Coronary artery (tissue), 2 donors: ENCODE data around the gene TLK2.
"Not testable (repeated sequence)": the region's sequence is repeated elsewhere in the genome, so short reads cannot be mapped to it uniquely, and the experiment has no call there.

Source experiments
- DNase-seq: peaks from one replicate; pipeline ENCODE4 v3.0.0-alpha.2; 2017; ENCODE audit warnings: low spot score
- H3K27ac ChIP-seq, 2 donors: fragments of 200-600 bp; sonication (generic); one replicate each; pipeline ENCODE4 v1.5.1; 2016 to 2019
- H3K4me3 ChIP-seq: fragments of 200-600 bp; sonication (generic); 2 replicates; pipeline ENCODE4 v1.5.1; 2016; ENCODE audit warnings: mild to moderate bottlenecking, moderate library complexity
- TF ChIP-seq, protein P1 (sequence below): fragments of 200-600 bp; sonication (generic); IDR thresholded peaks from one replicate; pipeline ENCODE4 v1.5.1; 2019; ENCODE audit warnings: antibody characterized with exemption

TLK2 gene

DNA sequence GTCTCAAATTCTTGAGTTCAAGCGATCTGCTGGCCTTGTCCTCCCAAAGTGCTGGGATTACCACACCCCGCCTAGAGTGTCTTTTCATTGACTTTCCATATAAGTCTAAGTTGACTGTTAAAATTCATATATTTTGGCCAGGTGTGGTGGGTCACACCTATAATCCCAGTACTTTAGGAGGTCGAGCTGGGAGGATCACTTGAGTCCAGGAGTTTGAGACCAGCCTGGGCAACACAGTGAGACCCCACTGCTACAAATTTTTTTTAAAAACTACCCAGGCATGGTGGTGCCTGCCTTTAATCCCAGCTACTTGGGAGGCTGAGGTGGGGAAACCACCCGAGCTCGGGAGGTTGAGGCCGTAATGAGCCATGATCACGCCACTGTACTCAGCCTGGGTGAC, 127.0 kb downstream of the TLK2 start:
- DNase-seq, result no peak

DNA sequence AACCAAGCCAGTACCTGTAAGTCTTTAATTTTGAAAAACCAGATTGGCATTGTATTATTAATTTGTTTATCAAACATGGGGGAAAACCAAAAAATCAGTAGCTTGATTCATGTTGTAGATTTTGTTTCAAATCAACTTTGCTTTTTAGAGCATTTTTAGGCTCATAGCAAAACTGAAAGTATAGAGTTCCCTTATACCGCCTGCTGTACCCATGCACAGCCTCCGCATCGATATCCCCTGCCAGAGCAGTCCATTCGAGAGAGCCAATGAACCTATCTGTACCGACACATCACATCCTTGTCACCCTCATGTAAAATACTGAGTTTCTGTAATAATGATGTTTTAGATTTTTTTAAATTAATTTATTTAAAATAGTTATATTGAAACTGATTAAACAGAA, 132.7 kb downstream of the TLK2 start:
- Histone ChIP-seq H3K4me3 (no peak overlapping the region), H3K27ac (no peak overlapping the region)
- DNase-seq, result no peak
- TF ChIP-seq, protein P1, sequence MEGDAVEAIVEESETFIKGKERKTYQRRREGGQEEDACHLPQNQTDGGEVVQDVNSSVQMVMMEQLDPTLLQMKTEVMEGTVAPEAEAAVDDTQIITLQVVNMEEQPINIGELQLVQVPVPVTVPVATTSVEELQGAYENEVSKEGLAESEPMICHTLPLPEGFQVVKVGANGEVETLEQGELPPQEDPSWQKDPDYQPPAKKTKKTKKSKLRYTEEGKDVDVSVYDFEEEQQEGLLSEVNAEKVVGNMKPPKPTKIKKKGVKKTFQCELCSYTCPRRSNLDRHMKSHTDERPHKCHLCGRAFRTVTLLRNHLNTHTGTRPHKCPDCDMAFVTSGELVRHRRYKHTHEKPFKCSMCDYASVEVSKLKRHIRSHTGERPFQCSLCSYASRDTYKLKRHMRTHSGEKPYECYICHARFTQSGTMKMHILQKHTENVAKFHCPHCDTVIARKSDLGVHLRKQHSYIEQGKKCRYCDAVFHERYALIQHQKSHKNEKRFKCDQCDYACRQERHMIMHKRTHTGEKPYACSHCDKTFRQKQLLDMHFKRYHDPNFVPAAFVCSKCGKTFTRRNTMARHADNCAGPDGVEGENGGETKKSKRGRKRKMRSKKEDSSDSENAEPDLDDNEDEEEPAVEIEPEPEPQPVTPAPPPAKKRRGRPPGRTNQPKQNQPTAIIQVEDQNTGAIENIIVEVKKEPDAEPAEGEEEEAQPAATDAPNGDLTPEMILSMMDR, result no peak

More for the DNA sequence above, 127.0 kb downstream of the TLK2 start:
- TF ChIP-seq, protein P1, result no peak
- H3K27ac ChIP-seq, result no peak overlapping the region
- no peak overlapping the region for H3K4me3 ChIP-seq

DNA sequence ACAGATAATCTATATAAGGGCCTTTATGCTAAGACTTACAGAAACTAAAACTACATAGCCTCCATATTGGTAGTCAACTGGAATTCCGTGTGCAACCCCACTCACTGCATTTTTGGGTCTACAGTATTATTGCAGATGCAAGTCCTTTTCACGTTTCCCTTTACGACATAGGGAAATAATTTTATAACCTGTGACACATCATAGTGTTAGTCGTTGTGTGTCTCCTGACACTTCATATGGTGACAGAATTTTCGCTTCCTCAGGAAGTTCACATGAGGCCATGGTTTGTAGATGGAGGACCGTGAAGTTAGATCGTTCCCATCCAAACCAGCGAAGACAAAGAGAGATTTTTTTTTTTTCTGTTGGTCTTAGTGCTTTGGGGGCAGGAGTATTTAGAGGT, 133.1 kb downstream of the TLK2 start:
- TF ChIP-seq, protein P1, result no peak
- Histone ChIP-seq H3K27ac (no peak overlapping the region), H3K4me3 (no peak overlapping the region)
- DNase-seq, result no peak

DNA sequence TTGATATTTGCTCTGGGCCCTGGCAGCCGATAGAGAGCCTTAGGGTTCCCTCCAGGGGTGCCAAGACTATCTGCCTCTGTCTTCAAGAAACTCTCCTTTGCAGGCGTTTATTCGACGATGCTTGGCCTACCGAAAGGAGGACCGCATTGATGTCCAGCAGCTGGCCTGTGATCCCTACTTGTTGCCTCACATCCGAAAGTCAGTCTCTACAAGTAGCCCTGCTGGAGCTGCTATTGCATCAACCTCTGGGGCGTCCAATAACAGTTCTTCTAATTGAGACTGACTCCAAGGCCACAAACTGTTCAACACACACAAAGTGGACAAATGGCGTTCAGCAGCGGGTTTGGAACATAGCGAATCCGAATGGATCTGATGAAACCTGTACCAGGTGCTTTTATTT, 133.7 kb downstream of the TLK2 start:
- DNase-seq, H3K4me3 ChIP-seq, H3K27ac ChIP-seq: not testable (repeated sequence)

DNA sequence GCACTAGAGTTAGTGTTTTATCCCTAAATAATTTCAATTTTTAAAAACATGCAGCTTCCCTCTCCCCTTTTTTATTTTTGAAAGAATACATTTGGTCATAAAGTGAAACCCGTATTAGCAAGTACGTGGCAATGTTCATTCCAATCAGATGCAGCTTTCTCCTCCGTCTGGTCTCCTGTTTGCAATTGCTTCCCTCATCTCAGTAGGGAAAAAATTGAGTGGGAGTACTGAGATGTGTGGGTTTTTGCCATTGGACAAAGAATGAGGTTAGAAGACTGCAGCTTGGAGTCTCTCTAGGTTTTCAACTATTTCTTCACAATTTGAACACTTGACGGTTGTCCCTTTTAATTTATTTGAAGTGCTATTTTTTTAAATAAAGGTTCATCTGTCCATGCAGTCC, 134.5 kb downstream of the TLK2 start:
- H3K27ac ChIP-seq, DNase-seq, H3K4me3 ChIP-seq: not testable (repeated sequence)

DNA sequence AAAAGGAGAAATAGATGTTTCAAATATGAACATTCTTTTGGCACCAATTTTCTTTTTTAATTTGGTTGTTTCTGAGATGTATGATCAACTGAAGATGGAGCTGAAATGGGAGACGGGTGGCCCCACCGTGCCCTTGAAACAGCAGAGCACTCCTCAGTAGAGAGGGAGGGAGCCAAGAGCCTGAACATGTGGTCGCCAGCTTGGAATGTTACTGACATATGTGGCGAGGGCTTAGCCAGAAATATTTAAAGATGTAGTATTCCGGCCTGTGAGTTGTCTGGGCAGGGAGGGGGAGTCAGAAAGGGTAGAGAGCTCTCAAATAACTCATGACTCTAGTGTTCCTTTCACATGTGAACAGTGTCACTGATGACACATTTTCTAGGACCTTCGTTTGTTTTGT, 135.5 kb downstream of the TLK2 start:
- no peak for DNase-seq
- no peak overlapping the region for H3K4me3 ChIP-seq
- no peak overlapping the region for H3K27ac ChIP-seq
- TF ChIP-seq, protein P1, result no peak

DNA sequence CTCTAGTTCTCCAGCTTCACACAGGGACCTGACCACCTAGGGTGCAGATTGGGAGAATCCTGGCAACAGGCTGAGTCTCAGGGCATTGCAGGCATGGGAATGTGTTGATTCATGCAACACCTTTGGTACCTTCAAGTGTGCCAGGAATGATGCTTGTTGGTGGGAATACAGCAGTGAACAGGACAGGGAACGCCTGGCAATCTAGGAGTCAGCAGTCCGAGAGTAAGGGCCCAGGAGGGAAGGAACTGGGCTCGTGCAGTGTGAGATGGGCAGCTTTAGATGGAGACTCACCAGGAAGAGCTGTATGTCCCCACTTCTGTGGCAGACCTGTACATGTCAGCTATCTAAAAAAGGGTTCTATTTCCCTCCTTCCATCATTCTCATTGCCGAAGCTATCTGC, 136.9 kb downstream of the TLK2 start:
- H3K27ac ChIP-seq, result no peak overlapping the region
- TF ChIP-seq, protein P1, result no peak

DNA sequence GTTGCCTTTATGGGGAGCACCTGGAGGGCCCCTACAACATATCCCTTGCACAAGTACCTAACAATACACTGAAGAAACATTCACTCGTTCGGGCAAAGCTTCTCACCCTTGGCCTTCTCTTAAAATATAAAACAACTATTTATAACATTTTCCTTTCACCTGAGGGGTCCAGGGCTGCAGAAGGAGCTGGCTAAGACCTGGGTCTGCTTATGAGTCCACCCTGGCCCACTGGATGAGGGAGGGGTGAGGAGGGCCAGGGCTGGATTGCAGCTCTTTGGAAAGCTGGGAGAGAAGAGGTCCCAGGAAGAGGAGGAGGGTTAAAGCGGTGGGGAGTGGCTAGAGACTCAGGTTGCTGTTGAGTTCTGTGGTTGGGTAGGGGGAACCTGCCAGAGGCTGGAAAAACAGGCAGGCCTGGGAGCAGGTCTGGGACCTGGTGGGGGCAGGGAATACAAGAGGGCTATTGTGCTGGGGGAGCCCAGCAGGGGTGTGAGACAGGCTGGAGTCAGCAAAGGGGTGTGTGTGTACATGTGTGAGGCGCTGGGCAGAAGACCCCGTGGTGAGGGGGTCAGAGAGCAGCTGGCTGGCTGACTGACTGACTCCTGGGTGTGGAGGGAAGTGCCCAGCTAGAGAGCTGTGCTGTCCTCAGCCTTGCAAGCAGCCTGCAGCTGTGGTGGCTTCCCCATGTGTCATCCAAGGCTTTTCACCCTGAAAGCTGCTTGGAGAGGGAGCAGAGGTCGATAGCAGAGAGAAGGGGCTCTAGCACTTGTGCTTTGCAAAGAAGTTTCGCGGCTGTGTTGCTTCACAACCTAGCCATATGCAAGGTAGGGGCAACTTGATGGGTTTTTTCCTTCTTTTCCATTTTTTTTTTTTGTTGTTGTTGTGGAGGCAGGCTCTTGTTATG, 138.6 kb downstream of the TLK2 start:
- DNase-seq, result no peak
- TF ChIP-seq, protein P1, result no peak
- H3K27ac ChIP-seq, result no peak overlapping the region
- H3K4me3 ChIP-seq, result no peak overlapping the region

More for the DNA sequence above, 136.9 kb downstream of the TLK2 start:
- no peak for DNase-seq
- H3K4me3 ChIP-seq, result no peak overlapping the region
